ENCODE data around the gene CFAP141.
A peak's percentile ranks its signal among the peaks of the same experiment; 100 is the strongest.
"Not testable (repeated sequence)": the region's sequence is repeated elsewhere in the genome, so short reads cannot be mapped to it uniquely, and the experiment has no call there.

The CFAP141 gene

DNA sequence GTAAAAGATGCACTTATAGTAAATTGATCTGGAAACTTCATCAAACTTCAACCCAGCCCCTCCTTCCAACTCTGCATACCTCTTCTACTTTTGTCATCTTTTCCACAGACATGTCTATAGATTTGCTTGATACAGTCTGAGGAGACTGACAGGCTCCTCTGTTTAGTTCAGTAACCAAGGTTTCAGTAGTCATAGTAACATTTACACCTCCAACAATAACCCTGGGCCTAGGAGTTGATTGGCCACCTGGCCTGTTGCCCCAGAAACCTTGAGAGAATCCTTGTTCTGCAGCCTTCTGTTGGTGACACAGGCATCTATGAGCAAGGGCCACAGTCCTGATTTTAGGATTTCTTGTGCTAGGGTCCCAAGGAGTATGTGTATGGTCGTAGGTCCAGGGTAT is at the start of gene CFAP141:
TSS of gene CFAP141 (minus strand) at position 138 of the 400 bp plus-strand sequence. CDS start at position 112, 26 bp downstream.
- DNase-seq: peak; percentile 16

DNA sequence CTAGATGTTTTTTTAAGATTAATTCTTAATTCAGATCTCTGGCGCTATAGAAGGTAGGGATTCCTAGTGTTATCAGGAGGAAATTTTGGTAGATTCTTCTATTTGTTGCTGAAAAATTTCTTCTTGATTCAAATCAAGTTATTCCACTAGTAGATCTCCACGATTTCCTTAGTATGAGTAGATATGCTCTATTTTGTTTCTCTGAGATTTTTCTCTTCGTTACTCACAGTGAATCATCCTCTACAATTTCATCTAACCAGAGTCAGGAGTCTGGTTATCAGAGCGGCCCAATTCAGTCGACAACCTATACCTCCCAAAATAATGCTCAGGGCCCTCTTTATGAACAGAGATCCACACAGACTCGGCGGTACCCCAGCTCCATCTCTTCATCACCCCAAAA is 47.5 kb upstream of the CFAP141 start:
- DNase-seq: no peak

DNA sequence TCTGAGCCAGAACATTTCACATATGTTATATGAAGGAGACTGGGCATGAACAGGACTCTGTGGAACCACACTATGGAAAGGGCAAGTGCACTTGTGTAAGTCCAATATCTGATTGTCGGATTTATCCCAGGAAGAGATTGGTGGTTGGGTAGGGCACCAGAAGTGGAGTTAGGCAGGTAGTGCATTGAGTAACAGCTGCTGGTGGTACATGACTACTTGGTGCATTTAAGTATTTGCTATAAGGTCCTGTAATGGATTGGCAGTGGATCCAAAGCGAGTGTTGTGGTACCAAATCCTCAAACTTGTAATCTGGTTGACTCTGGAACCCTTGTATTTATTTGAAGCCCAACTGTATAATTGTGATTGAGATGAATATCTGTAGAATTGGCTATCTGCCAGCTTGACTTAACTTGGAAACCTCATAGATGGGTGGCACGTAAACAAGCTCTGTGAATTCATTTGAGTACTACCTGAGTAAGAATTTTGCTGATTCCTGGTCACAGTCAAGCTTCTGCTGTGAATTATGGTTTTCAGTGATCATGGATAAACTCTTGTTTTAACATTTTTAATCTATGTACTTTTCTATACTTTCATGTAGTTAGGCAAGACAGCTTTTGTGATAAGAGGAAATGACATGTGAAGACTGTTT is 35.7 kb upstream of the CFAP141 start:
- no peak for DNase-seq

DNA sequence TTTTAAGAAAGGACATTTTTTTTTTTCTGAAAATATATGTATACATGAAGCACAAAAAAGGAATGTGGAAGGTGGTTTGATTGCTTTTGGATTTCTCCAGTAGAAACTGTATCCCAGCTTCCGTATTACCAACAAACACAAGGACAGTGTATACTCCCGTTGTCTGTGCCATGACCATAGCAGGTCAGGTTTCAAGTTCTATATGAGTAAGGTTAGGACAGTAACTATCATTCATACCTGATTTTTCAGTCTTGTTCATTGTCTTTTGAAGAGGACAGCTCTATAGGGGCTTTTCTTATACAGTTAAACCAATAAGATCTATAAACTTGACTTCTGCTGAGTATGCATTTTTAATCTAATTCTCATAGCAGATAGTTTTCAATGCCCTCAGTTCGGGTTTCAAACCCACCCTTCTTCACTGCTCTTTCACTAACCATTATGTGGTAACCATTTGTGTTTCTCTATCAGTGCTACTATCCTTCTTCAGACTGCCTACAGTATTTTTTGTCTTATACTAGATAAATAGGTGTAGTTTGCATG is 34.2 kb upstream of the CFAP141 start:
- DNase-seq: no peak

DNA sequence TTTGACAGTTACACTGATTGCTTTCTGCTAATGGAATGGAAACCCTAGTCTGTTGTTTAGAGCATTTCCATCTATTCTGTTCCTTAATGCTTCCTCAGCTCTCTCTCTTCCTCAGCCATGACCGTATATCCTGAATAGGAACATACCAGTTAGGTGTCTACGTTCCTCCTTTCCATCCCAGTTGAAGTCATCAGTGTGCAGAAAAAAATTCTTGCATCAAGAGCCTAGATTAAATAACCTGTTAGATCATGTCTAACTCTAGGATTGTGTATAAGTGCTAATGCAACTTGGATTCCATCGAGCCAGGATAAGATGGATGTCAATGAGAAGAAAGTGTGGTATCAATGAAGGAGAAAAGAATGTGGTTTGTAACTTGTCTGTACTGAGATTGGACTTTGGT is 33.4 kb upstream of the CFAP141 start:
- no peak for DNase-seq

DNA sequence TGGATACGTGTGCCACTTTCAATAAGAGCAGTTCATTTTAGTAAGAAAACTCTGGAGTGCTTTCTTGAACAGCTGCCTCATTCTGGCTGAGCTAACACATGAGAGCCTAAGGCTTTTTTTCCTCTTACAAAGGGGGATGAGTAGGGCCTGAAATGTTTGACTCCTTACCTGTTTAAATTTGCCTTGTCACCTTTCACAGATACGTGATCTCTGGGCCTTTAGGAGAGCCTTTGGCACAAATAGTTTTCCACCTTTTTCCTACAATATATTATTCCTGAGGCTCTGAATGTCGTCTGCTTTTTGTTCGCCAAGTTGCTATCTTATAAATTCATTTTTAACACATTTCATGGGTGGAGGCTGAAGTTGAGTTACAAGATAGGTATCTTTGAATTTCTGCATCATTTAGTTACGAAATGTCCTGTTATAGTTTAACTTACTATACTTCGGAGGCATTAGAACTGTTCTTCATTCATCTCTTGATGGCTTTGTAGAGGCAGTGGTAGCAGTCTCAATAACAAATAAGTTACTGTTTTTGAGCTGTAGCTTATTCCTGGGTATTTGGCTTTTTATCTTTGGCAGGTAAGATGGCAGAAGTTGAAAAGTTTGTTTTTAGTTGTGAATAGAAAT is 31.9 kb upstream of the CFAP141 start:
- DNase-seq: no peak

DNA sequence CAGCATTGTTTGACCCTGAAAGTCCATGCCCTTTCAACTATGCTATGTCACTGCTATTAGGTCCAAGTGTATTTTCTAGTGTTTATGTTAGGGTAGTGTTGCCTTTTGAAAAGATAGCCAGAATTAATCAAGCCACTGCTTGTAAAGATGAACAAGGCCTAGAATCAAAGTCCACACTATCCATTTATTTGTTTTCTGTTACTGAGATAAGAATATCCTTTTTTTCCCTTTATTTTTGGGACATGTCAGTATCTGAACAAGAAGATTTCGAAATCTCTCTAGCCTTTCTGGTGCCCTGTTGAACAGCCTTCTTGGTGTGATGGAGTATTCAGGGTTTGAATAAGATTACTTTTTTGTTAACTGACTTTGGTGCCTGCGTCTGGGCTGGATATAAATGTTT is 31.3 kb upstream of the CFAP141 start:
- no peak for DNase-seq

DNA sequence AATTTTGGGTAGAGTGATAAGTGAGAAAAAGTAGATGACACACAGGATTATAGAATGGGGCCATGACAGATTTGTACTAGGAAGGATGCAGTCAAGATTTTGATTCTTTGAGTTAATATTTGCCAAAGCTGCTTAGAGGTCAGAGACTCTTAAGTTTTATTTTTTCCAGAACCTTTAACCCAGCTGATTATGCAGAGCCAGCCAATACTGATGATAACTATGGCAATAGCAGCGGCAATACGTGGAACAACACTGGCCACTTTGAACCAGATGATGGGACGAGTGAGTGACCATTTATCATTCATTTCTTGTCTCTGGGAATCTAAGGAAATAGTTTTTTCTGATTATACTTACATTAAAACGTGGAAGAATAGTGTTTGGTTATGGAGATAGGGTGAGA is 30.7 kb upstream of the CFAP141 start:
- DNase-seq: no peak

DNA sequence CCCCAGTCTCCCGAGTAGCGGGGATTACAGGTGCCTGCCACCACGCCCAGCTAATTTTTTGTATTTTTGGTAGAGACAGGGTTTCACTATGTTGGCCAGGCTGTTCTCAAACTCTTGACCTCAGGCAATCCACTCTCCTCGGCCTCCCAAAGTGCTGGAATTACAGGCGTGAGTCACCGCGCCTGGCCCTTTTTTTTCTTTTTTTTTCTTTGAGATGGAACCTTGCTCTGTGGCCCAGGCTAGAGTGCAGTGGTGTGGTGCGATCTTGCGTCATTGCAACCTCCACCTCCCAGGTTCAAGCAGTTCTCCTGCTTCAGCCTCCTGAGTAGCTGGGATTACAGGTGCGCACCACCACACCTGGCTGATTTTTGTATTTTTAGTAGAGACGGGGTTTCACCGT is 27.0 kb upstream of the CFAP141 start:
- DNase-seq: not testable (repeated sequence)

DNA sequence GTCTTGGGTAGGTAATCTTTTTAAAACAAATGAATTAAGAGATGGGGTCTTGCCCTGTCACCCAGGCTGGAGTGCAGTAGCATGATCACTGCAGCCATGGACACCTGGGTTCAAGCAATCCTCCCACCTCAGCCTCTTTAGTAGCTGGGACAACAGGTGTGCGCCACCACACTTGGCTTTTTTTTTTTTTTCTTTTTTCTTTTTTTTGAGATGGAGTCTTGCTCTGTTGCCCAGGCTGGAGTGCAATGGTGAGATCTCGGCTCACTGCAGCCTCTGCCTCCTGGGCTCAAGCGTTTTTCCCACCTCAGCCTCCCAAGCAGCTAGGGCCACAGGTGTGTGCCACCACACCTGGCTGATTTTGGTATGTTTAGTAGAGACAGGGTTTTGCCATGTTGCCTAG is 25.0 kb upstream of the CFAP141 start:
- DNase-seq: not testable (repeated sequence)

DNA sequence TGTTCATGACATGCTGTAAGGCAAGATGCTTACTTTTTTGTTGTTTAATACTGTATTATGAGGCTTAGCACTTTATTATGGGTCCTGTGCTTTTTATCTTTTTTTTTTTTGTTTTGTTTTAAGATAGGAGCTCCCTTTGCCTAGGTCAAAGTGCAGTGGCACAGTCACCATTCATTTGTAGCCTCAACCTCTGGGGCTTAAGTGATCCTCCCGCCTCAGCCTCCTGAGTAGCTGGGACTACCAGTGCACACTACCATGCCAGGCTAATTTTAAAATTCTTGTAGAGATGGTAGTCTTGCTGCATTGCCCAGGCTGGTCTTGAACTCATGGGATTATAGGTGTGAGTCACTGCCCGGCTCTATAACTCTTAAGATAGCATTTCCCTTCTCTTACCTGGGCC is 19.2 kb upstream of the CFAP141 start:
- DNase-seq: no peak

DNA sequence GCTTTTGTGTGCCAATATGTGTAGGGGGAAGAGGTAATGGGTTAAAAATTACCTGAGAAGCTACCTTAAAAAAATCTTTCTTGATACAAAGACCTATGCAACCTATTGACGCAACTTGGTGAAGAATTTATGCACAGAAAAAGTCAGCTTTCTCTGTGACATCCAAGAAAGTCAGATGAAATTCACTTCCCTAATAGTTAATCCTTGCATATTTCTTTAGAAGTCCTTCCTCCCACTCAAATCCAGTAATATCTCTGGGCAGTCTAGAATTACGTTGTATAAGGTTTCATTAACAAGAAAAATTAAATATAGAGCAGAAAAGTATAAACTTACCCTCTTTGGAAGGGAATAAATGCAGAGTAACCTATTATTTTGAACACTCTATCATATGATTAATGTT is 17.5 kb upstream of the CFAP141 start:
- no peak for DNase-seq

DNA sequence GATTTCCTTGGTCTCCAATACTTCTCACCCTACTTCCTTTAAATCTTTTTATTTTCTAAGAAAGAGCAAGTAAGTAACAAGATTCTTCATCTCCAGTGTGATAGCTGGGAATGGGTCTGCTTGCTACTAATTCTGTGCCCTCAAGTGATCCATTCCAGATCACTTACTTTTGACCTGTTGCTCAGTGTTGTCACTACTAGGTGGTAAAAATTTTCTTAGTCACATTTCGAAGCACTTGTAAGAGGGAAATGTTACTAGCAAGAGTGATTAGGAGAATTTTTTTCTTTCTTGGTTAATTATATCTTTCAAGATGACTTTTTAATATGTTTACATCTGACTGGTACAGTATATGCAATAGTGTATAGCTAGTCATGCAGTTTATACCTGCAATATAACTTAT is 16.8 kb upstream of the CFAP141 start:
- DNase-seq: no peak

DNA sequence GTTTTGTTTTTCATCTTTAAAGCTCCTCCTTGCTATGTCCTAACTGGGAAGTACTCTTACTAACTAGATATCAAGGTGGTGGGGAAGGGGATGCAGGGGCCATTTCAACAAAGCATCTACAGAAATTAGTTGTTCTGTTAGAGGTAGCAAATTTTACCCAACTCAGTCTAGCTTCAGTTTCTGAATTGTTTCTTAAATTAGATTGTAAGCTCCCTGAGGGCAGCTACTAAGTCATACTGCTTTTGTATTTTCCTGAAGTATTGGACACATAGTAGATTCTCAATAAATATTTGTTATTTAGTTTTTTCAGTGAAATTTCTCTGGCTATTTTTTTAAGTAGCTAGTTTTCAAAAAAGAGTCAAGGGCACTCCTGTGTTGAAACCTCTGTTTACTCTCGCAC is 16.4 kb upstream of the CFAP141 start:
- no peak for DNase-seq

DNA sequence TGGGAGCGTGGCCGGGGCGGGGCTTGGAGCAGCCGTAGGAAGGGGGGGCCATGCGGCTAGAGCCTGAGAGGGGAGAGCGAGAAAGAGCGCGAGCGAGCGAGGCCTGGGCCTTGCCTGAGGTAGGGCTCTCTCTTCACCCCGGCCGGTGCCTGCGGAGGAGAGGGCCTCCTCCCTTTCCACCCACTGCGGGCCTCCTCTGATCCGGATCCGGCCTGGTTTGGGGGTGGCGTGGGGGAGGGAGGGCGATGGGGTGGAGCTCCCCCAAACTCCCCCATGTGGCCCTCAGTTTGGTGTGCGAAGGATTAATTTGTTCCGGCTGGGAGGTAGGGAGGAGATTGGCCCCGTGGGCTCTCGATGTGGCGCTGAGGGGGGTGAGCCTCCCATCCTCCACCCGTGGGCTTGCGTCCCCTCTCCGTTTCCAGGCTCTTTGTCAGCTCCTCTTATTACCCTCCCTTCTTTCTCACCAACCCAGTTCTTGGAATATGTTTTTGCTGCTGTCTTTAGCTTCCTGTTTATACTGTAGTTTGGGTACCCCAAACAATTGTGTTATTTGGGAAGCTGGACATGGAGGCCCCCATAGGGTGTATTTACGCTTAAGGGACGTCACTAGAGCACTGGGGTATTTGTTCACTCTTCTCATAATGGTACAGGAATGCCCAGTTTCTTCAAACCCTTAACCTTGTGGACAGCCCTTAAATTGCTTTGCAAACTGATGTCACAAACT is 15.3 kb upstream of the CFAP141 start:
- DNase-seq: peak; percentile 29

DNA sequence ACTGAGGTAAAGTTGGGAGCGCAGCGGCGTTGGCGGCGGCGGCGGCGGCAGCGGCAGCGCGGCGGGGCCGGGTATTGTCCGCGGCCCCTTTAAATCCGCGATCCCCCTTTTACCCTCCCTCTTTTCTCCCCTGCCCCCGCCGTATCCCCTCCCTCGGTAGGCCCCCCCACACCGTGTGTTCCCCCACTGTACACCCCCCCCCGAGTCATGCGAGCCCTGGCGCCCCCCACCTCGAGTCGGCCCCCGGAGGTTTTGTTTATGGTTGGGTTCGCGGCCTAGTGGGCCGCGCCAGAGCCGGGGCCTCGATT is 14.8 kb upstream of the CFAP141 start:
- DNase-seq: no peak

DNA sequence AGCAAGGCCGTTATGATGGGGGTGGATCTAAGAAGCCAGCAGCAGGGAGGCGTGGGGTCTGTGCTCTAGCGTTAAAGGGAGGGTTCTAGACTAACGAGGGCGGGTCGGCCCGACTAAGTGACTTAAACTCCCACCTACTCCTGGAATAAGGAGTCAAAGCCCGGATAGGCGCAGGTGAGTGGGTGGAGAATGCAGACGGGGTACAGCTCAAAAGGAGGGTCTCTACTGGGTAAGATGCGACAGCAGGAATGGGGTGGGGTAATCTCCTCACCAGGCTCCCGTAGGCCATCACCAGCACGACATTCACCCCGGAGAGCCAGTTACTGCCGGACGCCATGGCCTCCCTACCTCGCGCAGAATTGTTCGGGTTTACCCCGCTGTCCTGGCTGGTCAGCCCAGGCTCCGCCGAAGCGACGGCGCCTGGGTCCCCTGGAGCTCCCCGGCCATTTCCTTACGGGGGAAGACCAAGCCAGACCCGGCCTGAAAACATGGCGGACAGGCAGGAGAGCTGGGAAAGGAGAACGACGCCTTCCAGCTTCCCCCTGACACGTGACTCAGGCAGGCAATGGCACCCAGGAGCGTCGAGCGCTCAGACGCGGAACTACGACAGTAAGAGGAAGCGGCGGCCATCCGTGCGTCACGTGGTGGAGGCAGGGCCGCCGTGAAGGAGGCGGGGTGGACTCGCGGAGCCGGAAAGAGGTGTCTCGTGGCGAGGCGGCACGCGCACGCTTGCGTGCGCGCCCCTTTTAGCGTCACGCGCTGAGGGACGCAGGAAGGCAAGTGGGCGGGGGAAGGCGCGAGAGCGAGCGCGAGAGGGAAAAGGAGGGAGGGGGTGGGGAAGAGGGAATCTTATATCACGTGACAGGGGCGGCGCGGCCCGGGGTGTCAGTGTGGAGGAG is 14.2 kb upstream of the CFAP141 start, which contains the start of gene UBAP2L:
TSS of gene UBAP2L (plus strand) at position 885 of the 899 bp plus-strand sequence. CDS start 4,169 bp downstream, outside the sequence.
- peak; percentile 99 for DNase-seq

DNA sequence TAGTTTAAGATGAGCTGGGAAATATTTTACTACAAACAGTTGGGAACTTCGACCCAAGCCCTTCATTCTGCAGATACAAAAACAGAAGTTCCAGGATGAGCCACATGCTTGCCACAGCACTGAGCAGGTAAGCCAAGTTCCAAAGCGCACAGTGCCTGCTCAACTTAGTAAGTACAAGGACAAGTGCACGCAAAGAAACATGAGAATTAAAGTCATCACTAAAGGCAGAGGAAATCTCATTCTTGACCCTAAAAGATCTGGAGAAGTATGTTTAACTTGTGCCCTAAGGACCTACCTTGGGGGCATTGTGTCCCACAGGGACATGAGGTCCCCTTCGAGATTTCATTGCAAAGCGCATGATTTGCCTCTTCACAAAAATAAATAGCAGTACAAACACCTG is 13.4 kb upstream of the CFAP141 start:
- no peak for DNase-seq

DNA sequence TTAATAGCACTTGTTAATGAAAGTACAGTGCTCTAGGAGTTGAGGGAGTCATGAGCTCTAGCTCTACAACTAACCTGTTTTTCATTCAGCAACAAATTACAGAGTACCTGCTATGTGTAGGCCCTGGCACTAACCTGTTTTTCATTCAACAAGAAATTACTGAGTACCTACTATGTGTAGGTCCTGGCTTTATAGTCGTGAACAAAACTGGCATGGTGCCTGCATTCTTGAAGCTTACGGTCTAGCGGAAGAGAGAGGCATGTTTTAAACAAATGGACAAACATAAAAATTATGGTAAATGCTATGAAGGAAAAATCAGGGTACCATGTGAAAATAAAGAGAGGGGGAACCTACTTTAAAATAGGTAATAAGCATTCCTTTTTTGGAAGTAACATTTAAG is 12.4 kb upstream of the CFAP141 start:
- DNase-seq: no peak

DNA sequence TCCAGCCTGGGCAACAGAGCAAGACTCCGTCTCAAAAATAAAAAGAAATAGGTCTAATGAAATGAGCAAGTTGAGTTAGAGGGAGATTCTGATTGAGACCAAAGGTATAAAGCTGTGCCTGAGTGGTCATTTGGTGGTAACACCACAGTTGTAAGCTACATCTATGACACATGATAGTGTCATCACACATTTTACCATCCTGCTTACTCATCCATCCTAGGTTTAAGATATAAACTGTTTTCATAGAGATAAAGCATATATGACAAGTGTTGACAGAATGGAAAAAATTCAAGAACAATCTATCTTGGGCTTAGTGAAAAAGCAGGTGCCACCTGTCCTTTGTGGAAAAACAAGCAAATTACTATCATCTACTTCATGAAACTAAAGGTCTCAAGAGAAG is 7.1 kb upstream of the CFAP141 start:
- no peak for DNase-seq

DNA sequence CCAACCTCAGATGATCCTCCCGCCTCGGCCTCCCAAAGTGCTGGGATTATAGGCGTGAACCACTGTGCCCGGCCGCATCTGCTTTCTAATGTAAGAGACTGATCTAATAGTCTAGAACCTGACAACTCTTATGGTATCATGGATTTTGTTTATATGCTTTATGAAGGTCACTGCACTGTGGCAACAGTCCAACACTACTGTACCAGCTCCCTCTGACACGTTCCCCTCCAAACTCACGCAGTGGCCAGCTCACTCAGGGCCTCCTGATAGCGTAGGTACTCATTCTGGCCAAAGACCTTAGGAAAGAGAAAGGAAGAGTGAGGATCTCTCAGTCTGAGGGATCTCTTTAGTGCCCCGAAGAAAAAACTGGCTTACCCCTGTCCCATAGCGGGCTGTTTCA is 6.0 kb upstream of the CFAP141 start:
- DNase-seq: no peak

DNA sequence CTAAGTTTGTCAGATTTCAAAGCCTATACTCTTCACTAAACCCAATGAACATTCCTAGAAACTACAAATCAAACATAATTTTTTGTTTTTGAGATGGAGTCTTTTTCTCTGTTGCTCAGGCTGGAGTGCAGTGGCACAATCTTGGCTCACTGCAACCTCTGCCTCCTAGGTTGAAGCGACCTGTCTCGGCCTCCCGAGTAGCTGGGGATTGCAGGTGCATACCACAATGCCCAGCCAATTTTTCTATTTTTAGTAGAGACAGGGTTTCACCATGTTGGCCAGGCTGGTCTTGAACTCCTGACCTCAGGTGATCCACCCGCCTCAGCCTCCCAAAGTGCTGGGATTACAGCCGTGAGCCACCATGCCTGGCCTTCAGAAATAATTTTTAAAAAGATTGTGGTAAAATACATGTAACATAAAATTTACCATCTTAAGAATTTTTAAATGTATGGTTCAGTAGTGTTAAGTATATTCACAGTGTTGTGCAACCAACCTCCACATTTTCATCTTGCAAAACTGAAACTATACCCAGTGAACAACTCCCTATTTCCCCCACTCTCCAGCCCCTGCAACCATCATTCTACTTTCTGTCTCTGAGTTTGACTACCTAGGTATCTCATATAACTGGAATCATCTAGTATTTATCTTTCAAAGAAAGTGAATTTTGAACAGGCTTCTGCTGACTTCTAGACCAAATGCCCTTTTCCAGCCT is 2.7 kb upstream of the CFAP141 start:
- no peak for DNase-seq

Data from NCI-H2171 treated with DMSO at 0.1 percent for 48 hours (cell line).